Effector CD4-positive, alpha-beta T cell (primary cell): ENCODE data around the gene ROBO2.
"Not testable (repeated sequence)": the region's sequence is repeated elsewhere in the genome, so short reads cannot be mapped to it uniquely, and the experiment has no call there.

ENCODE experiments used
- DNase-seq: peaks from one replicate; pipeline ENCODE4 v3.0.0-alpha.2; 2020

Gene ROBO2

GRCh38 chr3:77345009-77345408 is 305.1 kb downstream of the ROBO2 start:
- no peak for DNase-seq

GRCh38 chr3:77348244-77348855 is 308.5 kb downstream of the ROBO2 start:
- DNase-seq, result no peak

- no peak for DNase-seq
Observed at GRCh38 chr3:77354958-77355357, 315.1 kb downstream of the ROBO2 start.

DNA sequence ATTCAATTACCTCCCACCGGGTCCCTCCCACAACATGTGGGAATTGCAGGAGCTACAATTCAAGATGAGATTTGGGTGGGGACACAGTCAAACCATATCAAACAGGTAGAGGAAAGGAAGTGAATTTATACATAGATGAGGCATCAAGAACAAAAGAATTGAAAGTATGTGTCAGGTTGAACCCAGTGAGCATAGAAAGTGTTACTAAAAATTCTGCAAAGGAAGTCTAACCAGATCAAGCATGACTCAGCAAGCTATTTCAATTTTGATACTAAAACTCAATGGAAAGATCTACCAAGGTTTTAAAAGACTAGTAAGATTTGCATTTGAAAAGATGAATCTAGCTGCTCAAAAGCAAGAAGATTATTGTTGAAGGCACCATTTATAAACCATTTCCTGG is 323.0 kb downstream of the ROBO2 start:
- DNase-seq, result no peak

DNA sequence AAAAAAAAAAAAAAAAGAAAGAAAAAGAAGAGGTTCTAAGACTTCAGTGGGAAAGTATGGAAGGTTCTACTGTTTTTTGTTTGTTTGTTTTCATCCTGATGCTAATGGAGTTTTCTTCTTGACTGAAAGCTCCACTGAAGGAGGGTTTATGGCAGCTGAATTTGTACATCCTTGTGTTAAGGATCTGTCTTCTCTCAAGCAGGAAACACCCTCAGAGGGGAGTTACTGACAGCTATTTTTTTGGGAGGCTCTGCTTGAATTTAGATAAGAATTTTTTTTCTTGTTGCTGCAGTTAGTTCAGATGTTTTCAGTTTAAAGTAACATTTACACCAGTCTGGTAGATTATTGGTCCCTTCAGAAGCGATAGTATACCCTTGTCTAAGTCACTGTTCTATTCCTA is 325.3 kb downstream of the ROBO2 start:
- DNase-seq, result no peak

DNA sequence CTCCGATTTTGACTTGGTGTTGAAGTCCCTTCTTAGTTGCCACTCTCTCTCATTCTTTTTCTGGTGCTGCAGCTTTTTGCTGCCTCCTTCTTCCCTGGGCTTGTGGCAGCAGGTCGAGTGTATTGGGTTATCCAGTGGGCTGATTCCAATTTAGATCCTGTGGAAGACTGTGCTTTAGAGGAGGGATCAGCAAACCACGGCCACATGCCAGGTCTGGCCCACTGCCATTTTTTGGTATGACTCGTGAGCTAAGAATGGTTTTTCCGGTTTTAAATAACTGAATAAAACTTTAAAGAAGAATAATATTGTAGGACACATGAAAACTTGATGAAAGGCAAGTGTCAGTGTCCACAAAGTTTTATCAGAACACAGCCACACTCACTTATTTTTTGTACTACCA is 330.5 kb downstream of the ROBO2 start:
- DNase-seq, result no peak

- no peak for DNase-seq
Observed at GRCh38 chr3:77372018-77372417, 332.1 kb downstream of the ROBO2 start.

DNA sequence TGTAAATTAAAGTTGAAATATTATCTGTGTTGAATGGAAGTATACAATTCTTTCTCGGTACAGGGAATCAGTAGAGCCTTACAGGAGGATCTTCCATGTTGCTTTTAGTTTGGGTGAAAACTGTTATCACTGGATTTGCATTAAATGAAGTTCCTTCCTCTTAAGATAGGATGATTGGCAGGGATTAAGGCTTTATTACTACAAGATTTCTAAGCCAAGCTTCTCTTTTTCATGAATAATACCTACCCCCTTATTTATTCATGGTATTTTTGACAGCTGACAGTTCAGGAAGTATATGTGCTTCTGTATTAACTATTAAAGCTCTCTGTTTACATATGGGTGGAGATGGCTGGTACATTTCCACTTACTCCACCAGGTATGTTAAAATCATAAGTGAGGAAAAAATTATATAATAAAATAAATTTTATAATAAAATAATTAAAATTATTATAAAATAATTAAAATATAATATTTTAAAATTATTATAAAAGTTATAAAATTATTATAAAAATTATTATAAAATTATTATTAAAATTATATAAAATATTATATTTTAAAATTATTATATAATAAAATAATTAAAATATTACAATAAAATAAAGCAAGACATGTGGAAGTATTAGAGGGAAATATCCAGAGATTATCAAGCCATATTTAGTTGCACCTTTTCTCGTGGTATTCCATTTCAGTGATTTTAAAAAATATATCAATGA is 332.9 kb downstream of the ROBO2 start:
- DNase-seq, result no peak

GRCh38 chr3:77373619-77374018 is 333.7 kb downstream of the ROBO2 start:
- DNase-seq, result no peak

- no peak for DNase-seq
Observed at GRCh38 chr3:77376511-77376910, 336.6 kb downstream of the ROBO2 start.

DNA sequence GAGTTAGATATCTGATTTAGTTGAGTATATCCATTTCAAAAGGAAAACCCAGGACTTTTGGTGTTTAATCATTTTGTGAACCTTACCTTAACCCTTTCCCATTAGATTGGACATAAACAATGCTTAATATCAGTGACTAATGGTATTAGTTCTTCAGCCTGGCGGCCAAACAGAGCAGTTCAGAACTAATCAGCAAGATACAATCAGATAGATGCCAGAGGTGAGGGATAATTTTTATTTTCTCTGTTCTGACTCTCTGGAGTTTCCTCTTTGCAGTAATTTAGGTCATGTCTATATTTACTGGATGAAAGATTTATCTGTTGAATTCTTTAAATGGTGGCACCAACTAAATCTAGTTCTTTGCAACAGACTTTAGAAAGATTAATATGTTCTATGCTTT is 337.8 kb downstream of the ROBO2 start:
- DNase-seq, result no peak

GRCh38 chr3:77380136-77380535 is 340.2 kb downstream of the ROBO2 start:
- no peak for DNase-seq

GRCh38 chr3:77381431-77381830 is 341.5 kb downstream of the ROBO2 start:
- DNase-seq, result no peak

DNA sequence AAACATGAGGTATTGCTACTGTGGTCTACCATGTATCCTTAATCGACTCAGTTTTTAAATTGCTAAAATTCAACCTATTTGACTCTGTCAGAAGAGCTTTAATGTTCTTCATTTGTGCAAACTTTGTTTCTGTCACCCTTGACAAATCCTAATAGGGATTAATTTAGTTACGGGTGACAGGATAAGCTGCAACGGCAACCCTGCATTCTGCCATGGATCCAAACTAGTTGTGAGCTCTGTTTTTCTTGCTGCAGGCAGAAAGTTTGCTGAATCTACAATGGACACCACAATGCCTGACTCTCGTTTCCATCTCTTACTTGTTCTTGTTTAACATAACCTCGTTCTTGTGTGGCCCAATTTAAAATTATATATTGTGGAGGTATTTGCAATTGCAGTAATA is 352.3 kb downstream of the ROBO2 start:
- DNase-seq, result no peak

DNA sequence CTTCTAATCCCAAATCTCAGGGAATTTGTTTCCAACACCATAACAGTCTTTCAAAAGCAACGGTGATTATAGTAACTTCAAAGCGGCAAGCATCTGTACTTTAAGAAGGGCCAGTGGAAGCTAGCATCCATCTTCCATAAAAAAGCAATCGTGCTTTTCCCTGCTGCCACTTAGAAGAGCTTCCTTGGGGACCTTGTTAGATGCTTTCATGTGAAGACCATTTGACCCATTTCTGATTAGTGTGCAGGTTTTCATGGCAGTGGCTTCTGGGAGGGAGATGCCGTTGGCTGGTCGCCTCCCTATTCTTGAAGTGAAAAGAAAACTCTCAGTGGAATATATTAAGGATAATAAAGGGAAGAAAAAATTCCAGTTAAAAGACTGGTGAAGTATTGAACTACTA is 354.1 kb downstream of the ROBO2 start:
- no peak for DNase-seq

- DNase-seq, result no peak
Observed at GRCh38 chr3:77404871-77405270, 365.0 kb downstream of the ROBO2 start.

DNA sequence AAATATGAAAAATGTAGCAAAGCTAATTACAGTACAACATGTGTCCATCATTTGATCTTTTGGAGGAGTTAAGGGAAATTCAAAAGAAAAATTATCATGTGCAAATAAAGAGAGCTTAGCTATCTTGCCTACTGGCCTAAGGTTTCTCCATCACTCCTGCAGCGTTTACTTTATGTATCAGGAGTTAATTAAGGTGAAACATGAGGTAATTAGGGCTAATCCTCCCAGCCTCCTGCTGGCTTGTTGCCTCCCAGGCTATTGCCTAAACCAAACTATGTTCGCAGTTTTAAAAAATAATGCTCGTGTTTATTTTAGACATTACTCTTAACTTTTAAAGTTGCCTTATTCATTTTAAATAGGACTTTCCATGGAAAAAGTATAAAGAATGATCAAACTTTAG is 367.5 kb downstream of the ROBO2 start:
- DNase-seq, result no peak

- DNase-seq, result not testable (repeated sequence)
Observed at GRCh38 chr3:77410334-77410733, 370.4 kb downstream of the ROBO2 start.

DNA sequence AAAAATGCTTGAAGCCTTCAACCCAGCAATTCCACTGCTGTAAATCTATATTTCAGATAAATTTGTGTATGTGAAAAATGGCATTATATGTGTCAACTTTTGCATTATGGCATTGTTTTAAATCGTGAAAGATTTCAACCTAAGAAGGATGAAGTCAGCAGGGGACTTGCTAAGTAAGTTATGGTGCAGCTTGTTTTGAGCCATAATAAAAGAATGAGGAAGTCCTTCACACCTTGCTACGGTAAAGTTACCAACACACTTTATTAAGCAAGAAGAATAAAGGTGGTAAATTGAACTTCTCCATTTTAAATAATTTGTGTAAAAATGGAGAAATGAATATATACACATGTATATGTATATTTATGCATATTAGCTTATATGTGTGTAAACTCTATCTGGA is 371.4 kb downstream of the ROBO2 start:
- DNase-seq, result no peak

DNA sequence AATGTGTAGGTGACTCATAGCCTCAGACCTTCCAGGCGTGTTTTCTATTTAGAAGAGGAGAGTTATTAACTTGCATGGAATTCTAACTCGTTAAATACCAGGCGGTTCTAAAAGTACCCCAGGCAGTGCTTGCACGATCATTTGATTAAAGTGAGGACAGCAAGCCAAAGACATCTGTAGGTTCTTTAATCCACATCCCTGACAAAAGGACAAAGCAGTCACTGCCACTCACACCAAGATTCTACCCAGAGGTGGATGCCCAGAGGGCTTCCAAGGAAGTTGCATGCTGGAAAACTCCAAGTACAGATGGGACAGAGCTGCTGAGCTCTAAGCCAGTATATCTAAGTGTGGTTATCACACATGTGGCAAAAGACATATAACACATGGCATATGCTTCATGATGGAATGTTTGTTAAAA is 372.1 kb downstream of the ROBO2 start:
- DNase-seq, result no peak

DNA sequence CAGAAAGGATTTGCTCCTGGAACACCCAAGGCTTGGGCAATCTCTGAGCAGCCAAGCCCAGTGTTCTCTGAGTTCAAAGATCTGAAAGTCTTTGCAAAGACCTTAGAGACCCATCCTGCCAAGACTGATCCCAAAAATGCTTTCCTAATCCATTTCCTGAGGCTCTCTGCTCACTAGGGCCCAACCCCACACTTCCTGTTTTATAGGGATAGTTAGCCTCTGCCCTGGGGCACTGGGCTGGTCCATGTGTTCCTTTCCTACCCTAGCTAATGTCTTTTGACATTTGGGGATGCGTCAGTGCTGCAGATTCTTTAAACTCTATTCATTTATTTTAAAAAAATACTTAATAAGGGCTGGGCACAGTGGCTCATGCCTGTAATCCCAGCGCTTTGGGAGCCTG is 372.7 kb downstream of the ROBO2 start:
- DNase-seq, result no peak

DNA sequence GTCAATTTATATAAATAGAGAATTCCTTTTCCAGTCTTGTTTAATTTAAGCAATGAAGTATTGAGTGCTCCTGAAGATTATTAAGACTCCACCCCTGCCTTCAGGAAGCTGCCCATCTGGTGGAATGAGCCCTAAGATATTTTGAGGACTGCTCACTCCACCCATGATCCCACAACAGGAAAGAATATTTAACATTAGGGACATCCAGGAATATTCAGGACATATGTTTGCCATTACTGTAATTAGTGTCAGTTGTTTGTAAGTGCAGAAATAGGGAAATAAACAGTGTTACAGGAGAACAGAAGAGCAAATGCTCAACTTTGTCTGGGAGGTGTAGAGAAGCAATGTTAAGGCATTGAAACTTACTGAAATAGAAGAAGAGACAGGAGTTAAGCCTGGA is 375.0 kb downstream of the ROBO2 start:
- no peak for DNase-seq

DNA sequence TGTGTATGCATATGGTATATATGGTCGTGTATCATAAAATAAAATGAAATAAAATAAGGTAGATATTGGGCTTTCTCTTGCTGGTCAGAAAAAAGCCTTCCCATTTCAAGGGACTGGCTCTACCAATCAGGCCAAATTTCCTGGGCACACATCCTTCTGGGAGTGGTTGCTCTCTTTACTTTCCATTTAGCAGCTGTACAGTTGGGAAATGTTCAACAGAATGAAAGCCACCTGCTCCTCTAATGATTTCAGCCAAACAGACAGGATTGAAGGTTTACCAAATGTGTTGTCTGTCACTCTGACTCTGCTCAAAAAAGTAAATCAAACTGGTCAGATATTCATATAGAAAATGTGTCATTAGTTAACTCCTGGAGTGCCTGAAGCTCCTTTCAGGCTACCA is 380.4 kb downstream of the ROBO2 start:
- DNase-seq, result no peak

DNA sequence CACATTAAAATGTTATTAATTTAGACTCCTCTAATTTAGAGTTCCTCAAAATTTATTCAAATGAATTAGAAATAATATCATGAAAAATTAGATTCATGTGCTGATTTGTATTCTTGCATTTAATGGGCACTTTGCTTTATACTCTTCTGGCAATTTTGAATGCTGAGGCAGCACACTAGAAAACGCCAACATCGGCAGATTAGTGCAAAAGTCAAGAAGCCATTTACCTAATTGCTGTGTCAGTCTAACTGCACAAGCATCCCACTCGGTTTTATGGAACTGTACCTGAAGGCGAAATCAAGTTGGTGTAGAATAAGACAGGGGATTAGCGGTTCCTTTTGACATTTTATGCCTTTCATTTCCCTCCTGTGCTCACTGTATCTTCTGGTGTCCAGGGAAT is 382.0 kb downstream of the ROBO2 start:
- DNase-seq, result no peak

- DNase-seq, result no peak
Observed at GRCh38 chr3:77426531-77426930, 386.6 kb downstream of the ROBO2 start.
